ENCODE data around the gene PRMT6. TPM values are rescaled to one million over a fixed set of nuclear protein-coding genes. Genes with fewer than 3 reads are reported as not detected.

The PRMT6 gene
- total RNA-seq, 4 donors from 2014 or later, result 4.9 to 7.3 (median 6.0) TPM

GRCh38 chr1:107105914-107106313 lies 49.4 kb downstream of the PRMT6 start:
- TF ChIP-seq CTCF (IDR thresholded peaks at IDR 0.05; ENCODE audit: low read depth), result no peak

Other genes starting within 250 kb of the PRMT6 start
- under 1 TPM in 3 of 4 donors, not detected in 1; 0.44 to 0.98 (median 0.51) TPM for gene NTNG1, start 84.4 kb downstream of the PRMT6 start, total RNA-seq

Data from subcutaneous adipose tissue (tissue), 4 donors.